ENCODE measurements around the gene C6orf136.

Gene C6orf136

GRCh38 chr6:30651143-30651542, 4.2 kb downstream of the C6orf136 start:
- TF ChIP-seq TAF1 (IDR thresholded peaks at IDR 0.05; ENCODE audit: borderline replicate concordance, insufficient read depth, low read length) (no peak), FOXP2 (optimal IDR thresholded peaks at IDR 0.05; ENCODE audit: borderline replicate concordance, extremely low read depth, extremely low read length, insufficient read depth) (no peak), POLR2AphosphoS5 (IDR thresholded peaks at IDR 0.05; ENCODE audit: low read depth, low read length) (no peak), REST (IDR thresholded peaks at IDR 0.05; ENCODE audit: insufficient read depth in 1 of 2, low read depth in 2 of 2, low read length in 2 of 2) (no peak), SIN3A (IDR thresholded peaks at IDR 0.05; ENCODE audit: borderline replicate concordance, insufficient read depth, low read length) (no peak)

- TF ChIP-seq FOXP2 (optimal IDR thresholded peaks at IDR 0.05; ENCODE audit: borderline replicate concordance, extremely low read depth, extremely low read length, insufficient read depth): no peak
These were observed 8.1 kb downstream of the C6orf136 start for GRCh38 chr6:30654798-30655742.

GRCh38 chr6:30655743-30656094, 8.8 kb downstream of the C6orf136 start:
- TF ChIP-seq SIN3A (IDR thresholded peaks at IDR 0.05; ENCODE audit: borderline replicate concordance, insufficient read depth, low read length) (no peak), TAF1 (IDR thresholded peaks at IDR 0.05; ENCODE audit: borderline replicate concordance, insufficient read depth, low read length) (no peak)

- no peak for TF ChIP-seq TAF1 (IDR thresholded peaks at IDR 0.05; ENCODE audit: borderline replicate concordance, insufficient read depth, low read length)
- TF ChIP-seq SIN3A (IDR thresholded peaks at IDR 0.05; ENCODE audit: borderline replicate concordance, insufficient read depth, low read length): no peak
- no peak for TF ChIP-seq REST (IDR thresholded peaks at IDR 0.05; ENCODE audit: insufficient read depth in 1 of 2, low read depth in 2 of 2, low read length in 2 of 2)
- TF ChIP-seq POLR2AphosphoS5 (IDR thresholded peaks at IDR 0.05; ENCODE audit: low read depth, low read length): no peak
- no peak for TF ChIP-seq FOXP2 (optimal IDR thresholded peaks at IDR 0.05; ENCODE audit: borderline replicate concordance, extremely low read depth, extremely low read length, insufficient read depth)
These were observed 9.6 kb downstream of the C6orf136 start for GRCh38 chr6:30656513-30656912.

- TF ChIP-seq POLR2AphosphoS5 (IDR thresholded peaks at IDR 0.05; ENCODE audit: low read depth, low read length) (no peak), SIN3A (IDR thresholded peaks at IDR 0.05; ENCODE audit: borderline replicate concordance, insufficient read depth, low read length) (no peak), FOXP2 (optimal IDR thresholded peaks at IDR 0.05; ENCODE audit: borderline replicate concordance, extremely low read depth, extremely low read length, insufficient read depth) (no peak), TAF1 (IDR thresholded peaks at IDR 0.05; ENCODE audit: borderline replicate concordance, insufficient read depth, low read length) (no peak), REST (IDR thresholded peaks at IDR 0.05; ENCODE audit: insufficient read depth in 1 of 2, low read depth in 2 of 2, low read length in 2 of 2) (no peak)
These were observed 10.5 kb downstream of the C6orf136 start for GRCh38 chr6:30657454-30657853.

GRCh38 chr6:30664994-30665767, 18.2 kb downstream of the C6orf136 start:
- TF ChIP-seq SIN3A (IDR thresholded peaks at IDR 0.05; ENCODE audit: borderline replicate concordance, insufficient read depth, low read length) (no peak), POLR2AphosphoS5 (IDR thresholded peaks at IDR 0.05; ENCODE audit: low read depth, low read length) (no peak), REST (IDR thresholded peaks at IDR 0.05; ENCODE audit: insufficient read depth in 1 of 2, low read depth in 2 of 2, low read length in 2 of 2) (no peak), TAF1 (IDR thresholded peaks at IDR 0.05; ENCODE audit: borderline replicate concordance, insufficient read depth, low read length) (no peak)

Data from PFSK-1 (cell line).